GM19043 (cell line): Measurements from ENCODE around the gene ITGB2.

ENCODE experiments used
- ATAC-seq: cut with Tn5 transposase; IDR thresholded peaks from one replicate; pipeline ENCODE4 v1.9.1; 2021; ENCODE audit warnings: low read depth; ENCODE audit not compliant: unreplicated experiment

The ITGB2 gene

DNA sequence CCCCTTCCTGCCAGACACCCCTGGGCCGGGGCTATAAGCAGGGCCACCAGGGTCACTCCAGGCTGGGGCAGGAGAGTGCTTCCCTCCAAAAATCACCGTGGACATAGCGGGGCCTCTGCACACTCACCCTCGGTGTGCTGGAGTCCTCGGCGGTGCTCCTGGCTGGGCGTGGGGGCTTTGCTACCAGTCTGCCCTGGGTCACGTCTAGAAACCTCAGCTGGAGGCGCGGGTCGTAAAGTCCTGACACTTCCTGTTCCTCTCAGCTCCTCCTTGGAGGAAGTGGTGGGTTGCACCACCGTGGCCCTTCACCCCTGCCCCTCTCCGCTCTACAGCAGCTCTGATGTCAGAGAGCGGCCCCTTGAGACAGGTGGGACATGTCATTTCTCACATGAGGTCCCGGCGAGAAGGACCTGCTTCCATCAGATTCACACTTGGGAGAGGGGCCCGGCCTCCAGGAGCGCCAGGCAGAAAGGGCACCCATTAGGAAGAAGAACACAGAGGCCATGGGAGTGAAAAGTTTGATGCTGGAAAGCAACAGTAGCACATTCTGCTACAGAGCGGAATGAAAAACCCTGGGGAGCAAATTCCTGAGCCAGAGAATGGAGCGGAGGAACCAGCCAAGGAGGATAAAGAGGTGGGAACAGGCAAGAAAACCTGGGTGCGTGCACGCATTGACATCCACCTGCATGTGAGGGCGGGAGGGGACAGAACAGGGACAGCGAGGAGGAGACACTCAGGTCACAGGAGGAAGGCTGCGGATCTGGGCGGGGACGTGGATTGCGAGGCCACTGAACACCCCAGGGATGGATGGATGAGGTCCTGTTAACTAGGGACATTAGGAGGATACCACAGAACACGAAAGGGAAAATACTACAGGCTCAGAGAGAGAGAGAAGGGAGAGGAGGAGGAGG is at the start of gene ITGB2:
Gene ITGB2, minus strand, starts transcription at position 206 of the 911 bp plus-strand sequence. CDS start 10,117 bp downstream, outside the sequence.
- no peak for ATAC-seq

GRCh38 chr21:44969931-44970755 is 49.4 kb upstream of the ITGB2 start:
- ATAC-seq, result no peak

GRCh38 chr21:44969066-44969670 is 48.5 kb upstream of the ITGB2 start:
- no peak for ATAC-seq

DNA sequence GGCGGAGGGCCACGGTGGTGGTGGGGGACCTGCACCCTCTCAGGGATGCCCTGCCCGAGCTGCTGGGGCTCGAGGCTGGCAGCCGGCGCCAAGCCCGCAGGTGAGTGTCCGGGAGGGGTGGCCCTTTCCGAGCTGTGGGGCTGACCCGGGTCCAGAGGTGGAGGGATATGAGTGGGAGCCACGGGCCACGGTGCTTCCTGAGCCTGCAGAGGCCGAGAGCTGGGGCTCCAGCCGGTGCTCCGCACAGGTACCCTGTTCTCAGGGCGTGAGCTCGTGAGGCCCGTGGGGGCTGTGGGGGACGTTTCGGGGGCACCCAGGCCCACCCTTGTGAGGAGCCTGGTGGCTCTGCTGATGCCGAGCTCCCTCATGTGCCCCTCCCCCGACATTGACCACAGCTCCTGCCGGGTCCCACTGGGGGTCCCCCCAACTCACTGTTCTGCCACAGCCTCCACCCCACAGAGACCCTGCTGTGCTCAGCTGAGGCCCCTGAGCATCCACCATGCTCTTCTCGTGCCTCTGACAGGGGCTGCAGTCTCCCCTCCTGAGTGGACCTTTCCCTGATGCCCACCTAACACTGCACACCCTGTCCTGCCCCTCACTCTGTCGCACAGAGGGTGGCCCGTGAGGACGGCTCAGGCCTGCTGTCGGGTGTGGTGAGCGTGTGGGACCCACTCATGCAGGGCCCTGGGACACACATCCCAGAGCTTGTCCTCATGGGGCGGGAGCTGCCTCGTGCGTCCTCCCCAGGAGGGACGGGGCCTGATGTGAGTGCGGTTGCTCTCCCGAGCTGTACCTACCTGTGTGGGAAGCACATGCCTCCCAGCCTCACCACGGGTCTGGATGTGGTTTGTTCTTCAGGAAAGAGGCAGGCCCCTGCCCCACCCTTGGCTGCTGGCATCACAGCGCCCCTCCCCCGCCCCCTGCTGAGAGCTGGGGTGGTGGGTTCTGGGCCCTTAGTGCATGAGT is 46.7 kb upstream of the ITGB2 start:
- ATAC-seq, result no peak

GRCh38 chr21:44966135-44967081 is 45.7 kb upstream of the ITGB2 start:
- ATAC-seq, result no peak

DNA sequence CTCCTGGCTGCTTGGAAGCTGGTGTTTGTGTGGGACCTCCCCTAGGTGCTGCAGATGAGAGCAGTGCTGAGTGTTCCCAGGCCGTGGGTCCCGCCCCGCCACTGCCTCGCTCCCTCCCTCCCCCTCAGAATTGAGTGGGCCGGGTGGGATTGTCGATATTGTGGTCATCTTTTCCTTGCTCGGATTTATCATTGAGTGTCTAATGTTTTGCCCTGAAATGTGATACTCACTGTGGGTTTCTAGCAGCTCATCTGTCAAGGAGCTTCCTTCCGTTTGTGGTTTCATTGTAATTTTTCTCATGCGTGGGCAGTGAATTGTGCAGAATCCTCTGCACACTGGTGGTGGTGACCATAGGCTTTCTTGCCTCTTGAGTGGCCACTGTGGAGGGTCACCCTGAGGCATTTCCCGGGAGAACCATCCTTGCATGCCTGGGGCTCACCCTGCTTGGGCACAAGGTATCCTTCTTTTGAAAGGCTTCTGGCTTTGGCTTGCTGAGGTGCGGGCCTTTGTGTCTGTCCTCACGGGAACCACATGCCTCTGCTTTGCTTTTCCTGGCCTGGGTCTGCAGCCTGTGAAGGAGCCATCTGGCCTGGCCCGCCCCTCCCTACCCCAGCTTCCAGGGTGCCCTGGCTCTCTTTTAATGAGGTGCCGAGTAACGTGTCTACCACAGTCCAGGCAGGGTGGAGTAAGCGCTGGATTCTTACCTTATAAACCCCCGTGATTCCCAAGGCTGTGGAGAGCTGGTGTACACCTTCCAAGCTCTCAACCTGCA is 44.7 kb upstream of the ITGB2 start:
- ATAC-seq, result no peak

GRCh38 chr21:44964381-44964780 is 43.7 kb upstream of the ITGB2 start:
- ATAC-seq, result no peak

- no peak for ATAC-seq
Measured at GRCh38 chr21:44962403-44962966, 41.8 kb upstream of the ITGB2 start.

DNA sequence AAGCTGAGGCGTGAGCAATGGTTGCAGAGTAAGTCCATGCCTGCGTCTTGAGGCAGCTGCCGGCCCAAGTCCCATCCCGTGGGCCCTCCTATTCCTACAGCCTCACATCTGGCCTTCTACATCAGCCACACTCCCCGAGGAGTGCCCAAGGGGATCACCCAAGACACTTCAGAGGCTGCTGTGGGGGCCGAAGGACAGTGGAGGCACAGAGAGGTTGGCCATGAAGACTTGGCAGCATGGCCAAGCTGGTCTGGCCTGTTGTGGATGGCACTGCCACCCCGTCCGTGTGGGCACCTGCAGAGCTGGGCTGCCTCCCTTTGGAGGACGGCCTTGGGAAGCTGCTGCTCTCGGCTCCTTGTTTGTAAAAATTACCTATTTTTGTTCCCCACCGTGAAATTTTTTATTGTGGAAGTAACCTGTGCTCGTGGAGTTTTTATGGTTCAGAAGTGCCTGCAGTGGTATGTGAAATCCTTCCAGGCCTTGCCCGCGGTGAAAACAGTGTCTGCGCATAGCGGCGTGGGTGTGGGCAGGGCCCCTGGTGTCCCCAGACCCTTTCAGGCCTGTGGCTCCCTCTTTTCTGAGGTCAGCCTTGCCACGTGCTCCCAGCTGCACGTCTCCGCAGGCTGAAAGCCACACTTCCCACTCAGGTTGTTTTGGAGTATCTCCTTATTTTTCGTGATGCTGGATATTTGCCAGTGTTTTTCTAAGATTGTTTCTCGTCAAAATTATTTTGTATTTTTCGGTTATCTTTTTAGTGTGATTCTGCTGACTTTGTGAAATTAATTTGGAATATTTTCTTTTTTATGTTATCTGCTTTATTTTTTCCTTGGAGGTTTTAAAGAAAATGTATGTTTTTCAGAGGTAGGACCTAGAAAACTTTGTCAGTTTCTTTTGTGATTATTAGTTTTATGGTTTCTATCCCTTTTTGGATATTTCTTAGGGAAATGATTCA is 39.7 kb upstream of the ITGB2 start:
- ATAC-seq, result no peak

- no peak for ATAC-seq
Measured at GRCh38 chr21:44959376-44960091, 38.8 kb upstream of the ITGB2 start.

- no peak for ATAC-seq
Measured at GRCh38 chr21:44958471-44959191, 37.9 kb upstream of the ITGB2 start.

DNA sequence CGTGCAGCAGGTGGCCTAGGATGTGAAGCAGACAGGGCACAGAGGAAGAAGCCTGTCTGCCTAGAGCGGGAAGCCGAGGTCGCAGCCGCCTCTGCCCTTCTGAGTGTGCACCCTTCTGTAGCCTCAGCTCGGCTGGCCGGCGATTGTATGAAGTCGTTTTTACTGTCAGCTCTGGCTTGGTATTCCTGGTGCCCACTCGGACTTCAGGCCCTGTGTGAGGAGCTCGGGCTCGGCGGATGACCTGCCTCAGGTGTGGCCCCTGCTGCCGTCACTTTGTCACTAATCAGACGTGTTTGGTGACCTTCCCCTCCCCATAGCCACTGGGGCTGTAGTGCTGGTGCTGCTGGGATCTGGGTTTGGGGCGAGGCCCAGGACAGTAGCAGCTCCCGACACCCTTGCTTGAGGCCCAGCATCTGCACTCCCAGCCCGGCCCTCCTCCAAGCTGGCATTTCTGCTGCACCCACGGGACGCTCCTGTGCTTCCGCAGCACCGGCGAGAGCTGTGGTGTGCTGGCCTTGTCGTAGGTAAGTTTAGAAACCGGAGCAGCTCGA is 37.3 kb upstream of the ITGB2 start:
- ATAC-seq, result no peak

GRCh38 chr21:44957047-44957831 is 36.5 kb upstream of the ITGB2 start:
- ATAC-seq, result no peak

DNA sequence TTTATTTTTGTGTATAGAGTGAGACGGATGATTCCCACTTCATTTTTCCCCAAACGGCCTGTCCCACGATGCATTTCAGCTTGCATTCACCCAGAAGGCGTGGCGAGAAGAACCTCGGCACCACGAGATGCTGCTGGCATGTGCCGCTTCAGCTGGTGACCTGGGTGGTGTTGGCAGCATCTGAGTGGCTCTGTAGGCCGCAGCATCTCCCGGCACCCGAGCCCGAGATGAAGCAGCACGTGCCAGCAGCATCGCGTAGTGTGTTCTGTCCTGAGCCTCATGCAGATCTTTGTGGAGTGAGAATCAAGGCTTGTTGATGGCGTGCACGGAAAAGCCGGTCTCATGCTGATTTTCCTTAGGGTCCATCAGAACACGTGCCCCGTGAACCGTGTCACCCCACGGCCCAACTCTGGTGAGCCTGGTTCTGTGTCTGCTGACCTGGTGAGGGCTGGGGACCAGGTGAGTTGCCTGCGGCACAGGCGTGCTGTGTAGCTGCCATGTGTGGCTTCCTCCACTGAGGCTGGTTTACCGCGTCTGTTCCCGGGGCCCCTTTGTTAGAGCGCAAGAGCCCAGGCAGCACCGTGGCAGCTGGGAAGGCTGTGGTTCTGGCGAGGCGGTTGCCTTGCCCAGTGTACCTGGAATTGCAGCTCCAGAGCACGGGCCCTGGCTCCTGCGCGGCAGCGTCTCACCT is 35.8 kb upstream of the ITGB2 start:
- no peak for ATAC-seq
